OCI-LY7 (cell line): Measurements from ENCODE around the gene PHF20.

Experiments
- CTCF ChIP-seq: fragments of 200-600 bp; sonication (generic); conservative IDR thresholded peaks from 2 replicates; pipeline ENCODE4 v1.5.1; 2014; ENCODE audit warnings: mild to moderate bottlenecking, antibody characterized with exemption, low read length, moderate library complexity, mixed read lengths
- EZH2phosphoT487 ChIP-seq: fragments of 200-600 bp; sonication (generic); IDR thresholded peaks from 2 replicates; pipeline ENCODE4 v1.6.1; 2018; ENCODE audit warnings: low read depth, borderline replicate concordance, mild to moderate bottlenecking, mixed run types, antibody characterized with exemption, low read length, moderate library complexity, mixed read lengths

DNA sequence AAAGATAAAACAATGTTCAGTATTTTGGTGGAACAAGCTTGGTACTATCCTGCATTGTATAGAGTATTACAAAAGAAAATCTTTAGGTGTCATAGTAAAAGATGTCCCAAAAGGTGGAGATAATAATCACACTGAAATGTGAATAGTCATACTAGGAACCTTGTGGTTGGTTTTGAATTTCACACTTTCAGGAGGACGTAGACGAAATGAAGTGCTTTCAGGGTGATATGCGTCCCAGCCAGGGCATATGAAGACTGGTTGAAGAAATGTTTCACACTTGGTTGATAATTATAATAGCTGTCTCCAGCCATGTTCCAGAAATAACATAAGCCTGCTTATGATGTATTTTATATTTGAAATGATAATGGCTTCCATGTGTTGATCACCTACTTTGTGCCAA is 122.1 kb downstream of the PHF20 start:
- TF ChIP-seq EZH2phosphoT487 (no peak), CTCF (no peak)
